PC-3 (cell line): ENCODE results near the gene EVI2A. TPM values are rescaled to one million over a fixed set of nuclear protein-coding genes. Genes with fewer than 3 reads are reported as not detected.

Experiments
- ATAC-seq: fragments of 200-7000 bp; cut with Tn5 transposase; 2 replicates; pipeline ENCODE4 v1.9.1; 2020; ENCODE audit warnings: mild to moderate bottlenecking, moderate library complexity
- Bru-seq: library from RNA; stranded (reverse); fragments of 400-500 nt; gene quantifications from one replicate; lab custom pipeline; 2021; lab: Mats Ljungman, UMichigan
- BruChase-seq, 2 experiments: library from RNA; stranded (reverse); fragments of 400-500 nt; gene quantifications; one replicate each; lab custom pipeline; 2021; lab: Mats Ljungman, UMichigan
- BruUV-seq: library from RNA; stranded (reverse); fragments of 400-500 nt; replicated peaks from 2 replicates; lab custom pipeline; 2021; lab: Mats Ljungman, UMichigan
- CTCF ChIA-PET: fragments of 300-600 bp; sonication (Branson Sonifier 250); formaldehyde crosslinking; loops from one replicate; lab custom pipeline; 2022; ENCODE audit warnings: antibody characterized with exemption; lab: Charles Lee
- POLR2A ChIA-PET: fragments of 300-600 bp; sonication (Branson Sonifier 250); formaldehyde crosslinking; loops from one replicate; lab custom pipeline; 2022; ENCODE audit warnings: antibody characterized with exemption; ENCODE audit not compliant: unreplicated experiment; lab: Charles Lee
- DNase-seq: peaks from one replicate; pipeline ENCODE4 v3.0.0-alpha.2; 2015
- H2AFZ ChIP-seq: fragments of 300-600 bp; sonication (generic); 2 replicates; pipeline ENCODE4 v1.6.0; 2016; ENCODE audit warnings: antibody characterized with exemption, low read length
- H3F3A ChIP-seq: fragments of 300-600 bp; sonication (generic); one replicate; pipeline ENCODE4 v1.6.0; 2017; ENCODE audit warnings: antibody characterized with exemption, low read length, control low read depth, mild to moderate bottlenecking; ENCODE audit not compliant: unreplicated experiment
- H3K27ac ChIP-seq: fragments of 300-600 bp; sonication (generic); 2 replicates; pipeline ENCODE4 v1.5.1; 2016; ENCODE audit warnings: mild to moderate bottlenecking, low read length
- H3K27me3 ChIP-seq: fragments of 300-600 bp; sonication (generic); 2 replicates; pipeline ENCODE4 v1.6.1; 2016; ENCODE audit warnings: low read length, mixed read lengths
- H3K36me3 ChIP-seq: fragments of 300-600 bp; sonication (generic); 2 replicates; pipeline ENCODE4 v1.6.1; 2016; ENCODE audit warnings: low read depth, mixed run types, low read length, mixed read lengths
- H3K4me1 ChIP-seq: fragments of 300-600 bp; sonication (generic); 2 replicates; pipeline ENCODE4 v1.5.1; 2016; ENCODE audit warnings: low read length; ENCODE audit not compliant: insufficient read depth
- H3K4me2 ChIP-seq: fragments of 300-600 bp; sonication (generic); 2 replicates; pipeline ENCODE4 v1.6.0; 2016; ENCODE audit warnings: low read length
- H3K4me3 ChIP-seq: fragments of 300-600 bp; sonication (generic); 2 replicates; pipeline ENCODE4 v1.5.1; 2016; ENCODE audit warnings: mild to moderate bottlenecking, low read length, mixed read lengths
- H3K79me2 ChIP-seq: fragments of 300-600 bp; sonication (generic); 2 replicates; pipeline ENCODE4 v1.6.1; 2017; ENCODE audit warnings: low read length, mixed read lengths
- H3K9ac ChIP-seq: fragments of 300-600 bp; sonication (generic); 2 replicates; pipeline ENCODE4 v1.6.0; 2016; ENCODE audit warnings: mild to moderate bottlenecking, low read length
- H3K9me2 ChIP-seq: fragments of 300-600 bp; sonication (generic); replicated peaks from 2 replicates; pipeline ENCODE4 v1.6.1; 2016; ENCODE audit warnings: mixed run types, low read length, mixed read lengths
- H3K9me3 ChIP-seq: fragments of 300-600 bp; sonication (generic); 2 replicates; pipeline ENCODE4 v1.6.1; 2016; ENCODE audit warnings: low read length, mixed read lengths
- H4K20me1 ChIP-seq: fragments of 300-600 bp; sonication (generic); 2 replicates; pipeline ENCODE4 v1.6.1; 2016; ENCODE audit warnings: low read length, mixed read lengths
- CTCF ChIP-seq: fragments of 300-600 bp; sonication (generic); conservative IDR thresholded peaks from 2 replicates; pipeline ENCODE4 v1.5.1; 2017; ENCODE audit warnings: antibody characterized with exemption, low read depth, mild to moderate bottlenecking, low read length
- EZH2 ChIP-seq: fragments of 300-600 bp; sonication (generic); IDR thresholded peaks from one replicate; pipeline ENCODE4 v1.6.1; 2017; ENCODE audit warnings: antibody characterized with exemption, mild to moderate bottlenecking, low read length; ENCODE audit not compliant: unreplicated experiment
- EZH2phosphoT487 ChIP-seq: fragments of 300-600 bp; sonication (generic); IDR thresholded peaks from 2 replicates; pipeline ENCODE4 v1.6.1; 2018; ENCODE audit warnings: mild to moderate bottlenecking, antibody characterized with exemption, low read length, borderline replicate concordance
- intact Hi-C: fragments of 100-400 bp; cut with micrococcal nuclease; formaldehyde crosslinking; loops from 2 replicates; pipeline ENCODE4 v1.9.0; 2023
- long read RNA-seq: library from polyadenylated mRNA; unstranded; transcript quantifications from one replicate; pipeline ENCODE4 v2.0.0, GENCODE V29; 2021; ENCODE audit not compliant: unreplicated experiment
- total RNA-seq: library from RNA; depleted of rRNA; stranded (reverse); fragments of >200 nt; gene quantifications from 2 replicates; pipeline ENCODE4 v1.2.3, GENCODE V29; 2014; rRNA removed

EVI2A gene
- 0.92 TPM in 1 of 2 replicates, not detected in the other for total RNA-seq
- percentile 19 among the genes with signal in this experiment for Bru-seq, nascent RNA
- percentile 4 among the genes with signal in this experiment for BruChase-seq, experiment 1, labeled RNA remaining after a 6-hour chase
- BruChase-seq, experiment 2, labeled RNA remaining after a 2-hour chase: percentile 17 among the genes with signal in this experiment
- long read RNA-seq: 0 reads

GRCh38 chr17:31321481-31321880, at the start of gene EVI2A:
Gene EVI2A (minus strand): TSS chr17:31321622. CDS start chr17:31319013, 2,609 bp downstream.
- Histone ChIP-seq H3K9me3 (no peaks in the 10 kb centered on the region), H2AFZ (no peak within 1 kb of the TSS), H3K27ac (peak within 1 kb of the TSS; percentile 59), H3K79me2 (no peaks in the 10 kb centered on the region), H3K4me2 (peak within 1 kb of the TSS; percentile 58), H3K9me2 (no peaks in the 10 kb centered on the region), H3K36me3 (no peaks in the 10 kb centered on the region), H4K20me1 (no peaks in the 10 kb centered on the region), H3F3A (no peaks in the 10 kb centered on the region), H3K4me3 (no peak within 1 kb of the TSS), H3K4me1 (peaks cover 18% of the 10 kb centered on the region), H3K9ac (peak within 1 kb of the TSS; percentile 16; the same call in 1 of the 2 replicates), H3K27me3 (no peaks in the 10 kb centered on the region)
- TF ChIP-seq CTCF: no peak
- TF ChIP-seq EZH2phosphoT487: no peak
- ChIA-PET POLR2A (no interaction called here), CTCF (no interaction called here)
- ATAC-seq (peak; percentile 72), DNase-seq (peak; percentile 69)
- no TSS peak for BruUV-seq
- intact Hi-C loops: loop anchor here (5.0 kb wide), 1 partner anchor 74 kb away; no protein-coding TSS in a partner anchor

GRCh38 chr17:31369266-31369665, 47.8 kb upstream of the EVI2A start:
- intact Hi-C loops: loop anchor here (10.0 kb wide), 1 partner anchor 54 kb away; the partner anchor contains the start of gene EVI2B
- H3K9me2 ChIP-seq: no peaks in the 10 kb centered on the region
- H3K27me3 ChIP-seq: no peaks in the 10 kb centered on the region
- BruUV-seq: no TSS peak
- H3K4me3 ChIP-seq: no peak overlapping the region
- no peak for ATAC-seq
- DNase-seq: no peak
- H3K36me3 ChIP-seq: no peaks in the 10 kb centered on the region
- ChIA-PET POLR2A (no interaction called here), CTCF (no interaction called here)
- no peaks in the 10 kb centered on the region for H3K9me3 ChIP-seq
- H3F3A ChIP-seq: no peaks in the 10 kb centered on the region
- no peak for TF ChIP-seq CTCF
- no peaks in the 10 kb centered on the region for H3K79me2 ChIP-seq
- H3K9ac ChIP-seq: no peak overlapping the region
- H4K20me1 ChIP-seq: no peaks in the 10 kb centered on the region
- no peak overlapping the region for H2AFZ ChIP-seq
- H3K4me2 ChIP-seq: no peak overlapping the region
- H3K27ac ChIP-seq: no peak overlapping the region
- H3K4me1 ChIP-seq: no peaks in the 10 kb centered on the region

- POLR2A ChIA-PET: no interaction called here
- BruUV-seq: no TSS peak
- intact Hi-C loops: loop anchor here (10.0 kb wide), 1 partner anchor 51 kb away; the partner anchor contains the start of gene EVI2B
Measured at GRCh38 chr17:31366088-31366487, 44.7 kb upstream of the EVI2A start.

More at GRCh38 chr17:31366088-31366487, 44.7 kb upstream of the EVI2A start:
- Histone ChIP-seq H3K9me3 (no peaks in the 10 kb centered on the region), H2AFZ (no peak overlapping the region), H3K27me3 (no peaks in the 10 kb centered on the region), H3K27ac (no peak overlapping the region), H3K79me2 (no peaks in the 10 kb centered on the region), H3K4me1 (no peaks in the 10 kb centered on the region), H4K20me1 (no peaks in the 10 kb centered on the region), H3K9ac (no peak overlapping the region), H3K36me3 (no peaks in the 10 kb centered on the region), H3F3A (no peaks in the 10 kb centered on the region), H3K9me2 (no peaks in the 10 kb centered on the region), H3K4me3 (no peak overlapping the region), H3K4me2 (no peak overlapping the region)
- TF ChIP-seq EZH2 (no peak), EZH2phosphoT487 (no peak), CTCF (no peak)
- ATAC-seq: no peak
- CTCF ChIA-PET: no interaction called here
- DNase-seq: no peak
